ENCODE measurements around the gene MEPCE. TPM values are rescaled to one million over a fixed set of nuclear protein-coding genes. Genes with fewer than 3 reads are reported as not detected.

The MEPCE gene
- total and polyA plus RNA-seq, 9 of the 15 experiments (the other 6 are each of a cell fraction or from before 2014, with no cell fraction given) = 10.9 to 76.3 (median 44.1) TPM

GRCh38 chr7:100435401-100436304 is 6.0 kb downstream of the MEPCE start (continued):
- TF ChIP-seq RREB1 (CRISPR knock-in tag; IDR thresholded peaks at IDR 0.05) (peak; percentile 71; the same call in 1 of the 2 replicates), ZBTB2 (IDR thresholded peaks at IDR 0.05) (no peak), SIRT6 (IDR thresholded peaks at IDR 0.05; ENCODE audit: low read depth, low read length) (no peak), CREB1 (IDR thresholded peaks at IDR 0.05) (0 out of 2 replicates have a peak, but pooled peaks have one; percentile 48), CREB1 (CRISPR knock-in tag; IDR thresholded peaks at IDR 0.05) (no peak), MTF1 (CRISPR knock-in tag; IDR thresholded peaks at IDR 0.05; ENCODE audit: borderline replicate concordance) (no peak), MYBL2 (IDR thresholded peaks at IDR 0.05; ENCODE audit: low read depth) (no peak), MYBL2 (CRISPR knock-in tag; IDR thresholded peaks at IDR 0.05; ENCODE audit: borderline replicate concordance) (no peak), RBM14 (IDR thresholded peaks at IDR 0.05; ENCODE audit: borderline replicate concordance, insufficient read depth, low read depth, low read length) (0 out of 2 replicates have a peak, but pooled peaks have one; percentile 43), SMAD3 (CRISPR knock-in tag; conservative IDR thresholded peaks at IDR 0.05) (no peak), ARID3A (IDR thresholded peaks at IDR 0.05; ENCODE audit: borderline replicate concordance, low read depth, low read length) (no peak), ATF2 (CRISPR knock-in tag; IDR thresholded peaks at IDR 0.05) (no peak), SMARCB1 (IDR thresholded peaks at IDR 0.05; ENCODE audit: insufficient read length, low read depth) (no peak), PCBP2 (IDR thresholded peaks at IDR 0.05; ENCODE audit: low read depth, low read length, poor library complexity, severe bottlenecking) (no peak), E2F3 (CRISPR knock-in tag; IDR thresholded peaks at IDR 0.05) (no peak; the same call in 1 of the 2 replicates), PML (IDR thresholded peaks at IDR 0.05; ENCODE audit: low read length) (no peak; the same call in 1 of the 2 replicates)
